HCT116 (cell line): ENCODE data around the gene PURA. TPM values are rescaled to one million over a fixed set of nuclear protein-coding genes. Genes with fewer than 3 reads are reported as not detected.

Experiments
- ATAC-seq: fragments of 200-7000 bp; cut with Tn5 transposase; 2 replicates; pipeline ENCODE4 v1.9.1; 2020; ENCODE audit warnings: mild to moderate bottlenecking, moderate library complexity
- BruUV-seq: library from RNA; stranded (reverse); fragments of 400-500 nt; replicated peaks from 2 replicates; lab custom pipeline; 2021; lab: Mats Ljungman, UMichigan
- CTCF ChIA-PET: fragments of 300-600 bp; sonication (Branson Sonifier 250); formaldehyde crosslinking; loops from one replicate; lab custom pipeline; 2021; ENCODE audit warnings: antibody characterized with exemption; lab: Charles Lee
- POLR2A ChIA-PET: fragments of 300-600, 350-600 bp; sonication (Branson Sonifier 250); formaldehyde crosslinking; loops from one replicate; lab custom pipeline; 2021; ENCODE audit warnings: antibody characterized with exemption; lab: Charles Lee
- RAD21 ChIA-PET, 2 experiments: fragments of 300-600 bp; sonication (Branson Sonifier 250); formaldehyde crosslinking; loops; one replicate each; lab custom pipeline; 2023; ENCODE audit warnings: low total read pairs in 2 of 2; ENCODE audit not compliant: uncharacterized antibody in 2 of 2, unreplicated experiment in 2 of 2, low non-redundant PET in 1 of 2; lab: Charles Lee
- DNase-seq: peaks from one replicate; pipeline ENCODE4 v3.0.0-alpha.2; 2010; ENCODE audit warnings: low read depth, low spot score
- H2AFZ ChIP-seq: fragments of 200-600 bp; shearing (Covaris generic), sonication (generic); 2 replicates; pipeline ENCODE4 v1.6.1; 2017; ENCODE audit warnings: low read depth, mixed run types, mixed read lengths, antibody characterized with exemption, low read length; ENCODE audit not compliant: poor library complexity, severe bottlenecking
- H3K27ac ChIP-seq: 2 replicates; pipeline ENCODE4 v1.5.1; 2012; ENCODE audit warnings: low read depth, low read length
- H3K27me3 ChIP-seq: fragments of 200-600 bp; sonication (generic); 2 replicates; pipeline ENCODE4 v1.6.1; 2016; ENCODE audit warnings: mixed run types, low read length, mixed read lengths; ENCODE audit not compliant: insufficient read depth
- H3K36me3 ChIP-seq, 2 experiments: fragments of 200-500 bp in 1 of 2; fragments of 200-600 bp in 1 of 2; sonication (Bioruptor generic) in 1 of 2; sonication (generic) in 1 of 2; 2 replicates each; pipeline versions ENCODE4 v1.5.1 to v1.6.1; 2014 to 2016; ENCODE audit warnings: low read length in 2 of 2, inconsistent platforms in 1 of 2, mixed read lengths in 1 of 2, mixed run types in 1 of 2; ENCODE audit not compliant: insufficient read depth in 2 of 2, control insufficient read depth in 1 of 2
- H3K4me1 ChIP-seq, 2 experiments: fragments of 200-600 bp in 1 of 2; sonication (generic) in 1 of 2; 2 replicates each; pipeline versions ENCODE4 v1.5.1 to v1.6.1; 2012 to 2017; ENCODE audit warnings: low read length in 2 of 2, inconsistent platforms in 1 of 2, mild to moderate bottlenecking in 1 of 2, mixed read lengths in 1 of 2, mixed run types in 1 of 2, moderate library complexity in 1 of 2; ENCODE audit not compliant: insufficient read depth in 2 of 2, control insufficient read depth in 1 of 2
- H3K4me2 ChIP-seq: fragments of 200-600 bp; sonication (generic); 2 replicates; pipeline ENCODE4 v1.6.1; 2017; ENCODE audit warnings: mixed run types, low read length, mixed read lengths
- H3K4me3 ChIP-seq, 2 experiments: fragments of 200-600 bp in 1 of 2; sonication (generic) in 1 of 2; replicated peaks in 1 of 2; 2 replicates each; pipeline ENCODE4 v1.5.1; 2011 to 2016; ENCODE audit warnings: low read length in 2 of 2, control low read depth in 1 of 2, low read depth in 1 of 2, mild to moderate bottlenecking in 1 of 2, mixed read lengths in 1 of 2, mixed run types in 1 of 2
- H3K79me2 ChIP-seq: fragments of 200-600 bp; sonication (generic); 2 replicates; pipeline ENCODE4 v1.6.1; 2017; ENCODE audit warnings: mild to moderate bottlenecking, mixed run types, low read length, moderate library complexity, mixed read lengths; ENCODE audit not compliant: insufficient read depth
- H3K9ac ChIP-seq: fragments of 200-600 bp; sonication (generic); 2 replicates; pipeline ENCODE4 v1.6.1; 2016; ENCODE audit warnings: low read length, mixed read lengths
- H3K9me2 ChIP-seq: fragments of 200-600 bp; sonication (generic), shearing (Covaris generic); 2 replicates; pipeline ENCODE4 v1.6.1; 2017; ENCODE audit warnings: mixed run types, mild to moderate bottlenecking, moderate library complexity; ENCODE audit not compliant: insufficient read depth
- H3K9me3 ChIP-seq, 2 experiments: fragments of 200-500 bp in 1 of 2; fragments of 200-600 bp in 1 of 2; sonication (Bioruptor generic) in 1 of 2; sonication (generic) in 1 of 2; 2 replicates each; pipeline ENCODE4 v1.6.1; 2014 to 2017; ENCODE audit warnings: low read length in 2 of 2, mixed read lengths in 2 of 2, inconsistent platforms in 1 of 2, low read depth in 1 of 2, mild to moderate bottlenecking in 1 of 2, mixed run types in 1 of 2, moderate library complexity in 1 of 2; ENCODE audit not compliant: control insufficient read depth in 1 of 2, insufficient read depth in 1 of 2
- H4K20me1 ChIP-seq: fragments of 200-600 bp; sonication (generic), shearing (Covaris generic); 2 replicates; pipeline ENCODE4 v1.6.1; 2017; ENCODE audit warnings: mixed run types, mild to moderate bottlenecking, moderate library complexity; ENCODE audit not compliant: insufficient read depth
- CEBPB ChIP-seq: IDR thresholded peaks from 2 replicates; pipeline ENCODE4 v1.6.1; 2012; ENCODE audit warnings: low read depth
- EGR1 ChIP-seq: IDR thresholded peaks from 2 replicates; pipeline ENCODE4 v1.6.1; 2012; ENCODE audit warnings: low read depth
- ELF1 ChIP-seq: IDR thresholded peaks from 2 replicates; pipeline ENCODE4 v1.6.1; 2012; ENCODE audit warnings: low read depth, borderline replicate concordance
- EZH2phosphoT487 ChIP-seq: fragments of 200-600 bp; IDR thresholded peaks from 2 replicates; pipeline ENCODE4 v1.6.1; 2018; ENCODE audit warnings: antibody characterized with exemption, borderline replicate concordance
- FOSL1 ChIP-seq: IDR thresholded peaks from 2 replicates; pipeline ENCODE4 v1.6.1; 2012; ENCODE audit warnings: low read depth
- JUND ChIP-seq: IDR thresholded peaks from 2 replicates; pipeline ENCODE4 v1.6.1; 2012
- POLR2A ChIP-seq: IDR thresholded peaks from 2 replicates; pipeline ENCODE4 v1.7.0; 2011; ENCODE audit warnings: borderline replicate concordance; ENCODE audit not compliant: insufficient read depth, insufficient read length; ENCODE audit errors: extremely low read depth
- POLR2AphosphoS5 ChIP-seq: IDR thresholded peaks from 2 replicates; pipeline ENCODE4 v1.6.1; 2011; ENCODE audit warnings: mild to moderate bottlenecking, low read depth, low read length, moderate library complexity
- RAD21 ChIP-seq: IDR thresholded peaks from 2 replicates; pipeline ENCODE4 v1.6.1; 2012; ENCODE audit warnings: low read depth, mild to moderate bottlenecking
- SIN3A ChIP-seq: IDR thresholded peaks from 2 replicates; pipeline ENCODE4 v1.6.1; 2012; ENCODE audit warnings: low read depth
- SP1 ChIP-seq: IDR thresholded peaks from 2 replicates; pipeline ENCODE4 v1.6.1; 2012; ENCODE audit warnings: low read depth
- SRF ChIP-seq: IDR thresholded peaks from 2 replicates; pipeline ENCODE4 v1.6.1; 2012; ENCODE audit warnings: low read depth
- TCF7L2 ChIP-seq: IDR thresholded peaks from 2 replicates; pipeline ENCODE4 v1.7.0; 2011; ENCODE audit warnings: borderline replicate concordance, inconsistent platforms; ENCODE audit not compliant: insufficient read depth, insufficient read length; ENCODE audit errors: extremely low read depth
- YY1 ChIP-seq: IDR thresholded peaks from 2 replicates; pipeline ENCODE4 v1.6.1; 2011; ENCODE audit warnings: low read length, low read depth, moderate library complexity, mild to moderate bottlenecking; ENCODE audit not compliant: insufficient replicate concordance; ENCODE audit errors: extremely low read depth
- intact Hi-C: fragments of 100-400 bp; cut with micrococcal nuclease; formaldehyde crosslinking; loops from 2 replicates; pipeline ENCODE4 v1.10.0; 2022
- total RNA-seq: library from RNA; stranded (reverse); gene quantifications from one replicate; pipeline ENCODE4 v1.2.1, GENCODE V29; 2021; ENCODE audit not compliant: unreplicated experiment
- TF ChIP-seq, protein P1 (sequence below): IDR thresholded peaks from 2 replicates; pipeline ENCODE4 v1.6.1; 2011; ENCODE audit warnings: mild to moderate bottlenecking, low read length, moderate library complexity; ENCODE audit not compliant: insufficient replicate concordance; ENCODE audit errors: extremely low read depth
- TF ChIP-seq, protein P2 (sequence below): IDR thresholded peaks from 2 replicates; pipeline ENCODE4 v1.6.1; 2012
- TF ChIP-seq, protein P3 (sequence below): IDR thresholded peaks from 2 replicates; pipeline ENCODE4 v1.6.1; 2012

The PURA gene
- total RNA-seq, 1 experiment from 2014 or later, result 15.2 TPM

DNA sequence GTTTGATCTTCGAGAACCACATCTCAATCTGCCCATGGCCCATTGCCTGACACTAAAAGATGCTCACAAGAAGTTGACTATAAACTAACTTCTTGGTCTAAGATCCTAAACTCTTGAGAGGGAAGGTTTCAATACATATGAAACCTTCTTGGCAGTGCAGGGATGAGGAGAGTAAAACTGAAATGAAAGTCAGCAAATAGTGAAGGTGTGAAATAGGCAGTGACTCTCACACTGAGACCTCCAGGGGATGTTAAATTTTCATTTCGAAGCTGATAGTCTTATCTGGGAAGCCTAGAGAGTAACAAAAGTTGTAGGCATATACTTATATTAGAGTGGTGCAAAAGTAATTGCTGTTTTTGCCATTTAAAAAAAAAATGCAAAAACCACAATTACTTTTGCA lies 60.1 kb downstream of the PURA start:
- H3K4me2 ChIP-seq, result peak overlapping the region; percentile 95
- no peak overlapping the region for H3K27ac ChIP-seq
- peak overlapping the region in 1 of 2 experiments; percentile 95; a peak in 3 of 4 replicates for H3K4me3 ChIP-seq
- ATAC-seq (no peak), DNase-seq (no peak)
- no peaks in the 10 kb centered on the region for H3K9me2 ChIP-seq
- H3K27me3 ChIP-seq, result no peaks in the 10 kb centered on the region
- BruUV-seq, result no TSS peak
- no peak overlapping the region for H2AFZ ChIP-seq
- TF ChIP-seq, protein P1, sequence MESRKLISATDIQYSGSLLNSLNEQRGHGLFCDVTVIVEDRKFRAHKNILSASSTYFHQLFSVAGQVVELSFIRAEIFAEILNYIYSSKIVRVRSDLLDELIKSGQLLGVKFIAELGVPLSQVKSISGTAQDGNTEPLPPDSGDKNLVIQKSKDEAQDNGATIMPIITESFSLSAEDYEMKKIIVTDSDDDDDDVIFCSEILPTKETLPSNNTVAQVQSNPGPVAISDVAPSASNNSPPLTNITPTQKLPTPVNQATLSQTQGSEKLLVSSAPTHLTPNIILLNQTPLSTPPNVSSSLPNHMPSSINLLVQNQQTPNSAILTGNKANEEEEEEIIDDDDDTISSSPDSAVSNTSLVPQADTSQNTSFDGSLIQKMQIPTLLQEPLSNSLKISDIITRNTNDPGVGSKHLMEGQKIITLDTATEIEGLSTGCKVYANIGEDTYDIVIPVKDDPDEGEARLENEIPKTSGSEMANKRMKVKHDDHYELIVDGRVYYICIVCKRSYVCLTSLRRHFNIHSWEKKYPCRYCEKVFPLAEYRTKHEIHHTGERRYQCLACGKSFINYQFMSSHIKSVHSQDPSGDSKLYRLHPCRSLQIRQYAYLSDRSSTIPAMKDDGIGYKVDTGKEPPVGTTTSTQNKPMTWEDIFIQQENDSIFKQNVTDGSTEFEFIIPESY, result no peak
- TF ChIP-seq POLR2AphosphoS5 (no peak), EZH2phosphoT487 (no peak), FOSL1 (no peak), SIN3A (no peak), EGR1 (no peak), YY1 (no peak), JUND (no peak), ELF1 (no peak), SRF (no peak), TCF7L2 (no peak), SP1 (no peak), RAD21 (no peak), POLR2A (no peak), CEBPB (no peak)
- TF ChIP-seq, protein P2, sequence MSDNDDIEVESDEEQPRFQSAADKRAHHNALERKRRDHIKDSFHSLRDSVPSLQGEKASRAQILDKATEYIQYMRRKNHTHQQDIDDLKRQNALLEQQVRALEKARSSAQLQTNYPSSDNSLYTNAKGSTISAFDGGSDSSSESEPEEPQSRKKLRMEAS, result no peak
- TF ChIP-seq, protein P3, sequence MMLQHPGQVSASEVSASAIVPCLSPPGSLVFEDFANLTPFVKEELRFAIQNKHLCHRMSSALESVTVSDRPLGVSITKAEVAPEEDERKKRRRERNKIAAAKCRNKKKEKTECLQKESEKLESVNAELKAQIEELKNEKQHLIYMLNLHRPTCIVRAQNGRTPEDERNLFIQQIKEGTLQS, result no peak
- H3K9ac ChIP-seq, result no peak overlapping the region; the same call in 1 of the 2 replicates
- intact Hi-C loops, result loop anchor here (2.0 kb wide), 1 partner anchor 185 kb away; no protein-coding TSS in a partner anchor
- H4K20me1 ChIP-seq, result no peaks in the 10 kb centered on the region
- H3K4me1 ChIP-seq, result peaks cover 17 to 33% of the 10 kb centered on the region in 2 experiments
- ChIA-PET RAD21 (no interaction called here), POLR2A (interaction anchor here (0.6 to 2.0 kb wide), 2 partner anchors 49 to 173 kb away, joined by 7 to 9 read pairs; partner anchors contain the start of gene HBEGF), CTCF (no interaction called here)
- H3K79me2 ChIP-seq, result peaks cover 28% of the 10 kb centered on the region
- H3K9me3 ChIP-seq, result no peaks in the 10 kb centered on the region
- no peaks in the 10 kb centered on the region for H3K36me3 ChIP-seq
